Measurements from ENCODE around the gene NDRG4. TPM values are rescaled to one million over a fixed set of nuclear protein-coding genes. Genes with fewer than 3 reads are reported as not detected.

The NDRG4 gene
- total RNA-seq, 6 experiments from 2014 or later: 1.5 to 5.3 (median 3.6) TPM

DNA sequence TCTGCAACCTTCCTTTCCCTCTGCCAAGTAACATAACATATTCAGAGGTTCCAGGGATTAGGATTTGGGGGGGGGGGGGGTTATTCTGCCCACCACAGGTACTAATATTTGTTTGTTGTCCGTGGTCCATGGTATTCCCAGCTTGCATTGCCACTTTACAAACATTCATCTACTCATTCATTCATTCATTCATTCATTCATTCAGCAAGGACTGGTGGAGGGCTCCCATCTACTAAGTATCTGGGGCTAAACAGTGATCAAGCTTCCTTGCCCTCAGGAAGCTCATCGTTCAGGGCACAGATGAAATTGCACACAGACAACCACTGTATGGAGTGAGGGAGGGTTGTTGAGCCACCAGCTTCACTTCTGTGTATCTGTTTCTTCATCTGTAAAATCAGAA lies 45.8 kb upstream of the NDRG4 start:
- Mint-ChIP-seq H3K9me3 (no peaks in the 10 kb centered on the region), H3K36me3 (ENCODE audit: low read depth) (no peaks in the 10 kb centered on the region), H3K4me1 (ENCODE audit: low read depth) (peaks cover 15% of the 10 kb centered on the region), H3K27ac (no peak overlapping the region), H3K27me3 (ENCODE audit: insufficient read depth) (peaks cover 19% of the 10 kb centered on the region), H3K4me3 (no peak overlapping the region)
- TF ChIP-seq, protein P1, sequence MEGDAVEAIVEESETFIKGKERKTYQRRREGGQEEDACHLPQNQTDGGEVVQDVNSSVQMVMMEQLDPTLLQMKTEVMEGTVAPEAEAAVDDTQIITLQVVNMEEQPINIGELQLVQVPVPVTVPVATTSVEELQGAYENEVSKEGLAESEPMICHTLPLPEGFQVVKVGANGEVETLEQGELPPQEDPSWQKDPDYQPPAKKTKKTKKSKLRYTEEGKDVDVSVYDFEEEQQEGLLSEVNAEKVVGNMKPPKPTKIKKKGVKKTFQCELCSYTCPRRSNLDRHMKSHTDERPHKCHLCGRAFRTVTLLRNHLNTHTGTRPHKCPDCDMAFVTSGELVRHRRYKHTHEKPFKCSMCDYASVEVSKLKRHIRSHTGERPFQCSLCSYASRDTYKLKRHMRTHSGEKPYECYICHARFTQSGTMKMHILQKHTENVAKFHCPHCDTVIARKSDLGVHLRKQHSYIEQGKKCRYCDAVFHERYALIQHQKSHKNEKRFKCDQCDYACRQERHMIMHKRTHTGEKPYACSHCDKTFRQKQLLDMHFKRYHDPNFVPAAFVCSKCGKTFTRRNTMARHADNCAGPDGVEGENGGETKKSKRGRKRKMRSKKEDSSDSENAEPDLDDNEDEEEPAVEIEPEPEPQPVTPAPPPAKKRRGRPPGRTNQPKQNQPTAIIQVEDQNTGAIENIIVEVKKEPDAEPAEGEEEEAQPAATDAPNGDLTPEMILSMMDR (IDR thresholded peaks at IDR 0.05): no peak
- no peak for DNase-seq

DNA sequence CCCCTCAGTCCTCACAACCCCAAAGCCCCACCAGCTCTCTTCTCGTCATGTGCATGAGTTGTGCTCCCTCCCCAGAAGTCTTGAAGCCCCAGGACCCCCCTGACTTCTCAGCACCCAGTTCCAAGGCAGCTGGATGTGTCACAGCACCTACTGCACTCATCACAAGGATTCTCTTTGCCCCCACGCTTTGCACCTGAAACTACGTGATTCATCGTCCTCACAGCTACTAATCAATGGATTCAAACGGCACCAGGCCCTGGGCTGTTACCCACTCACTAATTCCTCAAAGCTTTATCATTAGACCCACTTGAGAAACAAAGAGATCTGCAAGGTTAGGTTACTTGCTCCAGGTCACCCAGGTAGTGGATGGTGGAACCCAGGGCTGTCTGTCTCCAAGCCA lies 45.1 kb upstream of the NDRG4 start:
- H3K4me3 Mint-ChIP-seq: no peak overlapping the region

DNA sequence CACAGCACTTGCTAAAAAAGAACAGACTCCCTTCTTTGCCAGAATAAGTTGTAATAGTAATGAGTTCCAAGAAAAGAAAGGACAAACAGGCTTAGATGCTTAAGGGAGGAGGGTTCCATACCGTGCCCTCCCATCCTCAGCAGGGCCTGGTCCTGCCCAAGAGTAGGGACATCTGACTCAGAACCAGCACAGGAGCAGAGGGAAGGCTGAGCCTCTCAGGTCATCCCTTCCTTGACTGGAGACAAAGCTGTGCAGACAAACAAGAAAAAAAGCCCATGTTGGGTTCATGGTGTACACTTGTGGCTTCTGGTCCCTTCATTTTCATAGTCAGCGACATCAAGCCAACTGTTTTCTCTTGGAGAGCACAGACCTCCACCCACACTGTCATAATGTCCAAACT lies 44.2 kb upstream of the NDRG4 start:
- H3K36me3 Mint-ChIP-seq (ENCODE audit: low read depth): no peaks in the 10 kb centered on the region
- TF ChIP-seq, protein P1 (IDR thresholded peaks at IDR 0.05): no peak
- no peaks in the 10 kb centered on the region for H3K9me3 Mint-ChIP-seq
- DNase-seq: no peak
- no peak overlapping the region for H3K4me3 Mint-ChIP-seq
- H3K27me3 Mint-ChIP-seq (ENCODE audit: insufficient read depth): peaks cover 13% of the 10 kb centered on the region
- peaks cover 20% of the 10 kb centered on the region for H3K4me1 Mint-ChIP-seq (ENCODE audit: low read depth)
- no peak overlapping the region for H3K27ac Mint-ChIP-seq

More for the DNA sequence above, 45.1 kb upstream of the NDRG4 start:
- peaks cover 14% of the 10 kb centered on the region for H3K27me3 Mint-ChIP-seq (ENCODE audit: insufficient read depth)
- peaks cover 20% of the 10 kb centered on the region for H3K4me1 Mint-ChIP-seq (ENCODE audit: low read depth)
- DNase-seq: no peak
- H3K36me3 Mint-ChIP-seq (ENCODE audit: low read depth): no peaks in the 10 kb centered on the region
- no peak overlapping the region for H3K27ac Mint-ChIP-seq
- TF ChIP-seq, protein P1 (IDR thresholded peaks at IDR 0.05): no peak
- no peaks in the 10 kb centered on the region for H3K9me3 Mint-ChIP-seq

DNA sequence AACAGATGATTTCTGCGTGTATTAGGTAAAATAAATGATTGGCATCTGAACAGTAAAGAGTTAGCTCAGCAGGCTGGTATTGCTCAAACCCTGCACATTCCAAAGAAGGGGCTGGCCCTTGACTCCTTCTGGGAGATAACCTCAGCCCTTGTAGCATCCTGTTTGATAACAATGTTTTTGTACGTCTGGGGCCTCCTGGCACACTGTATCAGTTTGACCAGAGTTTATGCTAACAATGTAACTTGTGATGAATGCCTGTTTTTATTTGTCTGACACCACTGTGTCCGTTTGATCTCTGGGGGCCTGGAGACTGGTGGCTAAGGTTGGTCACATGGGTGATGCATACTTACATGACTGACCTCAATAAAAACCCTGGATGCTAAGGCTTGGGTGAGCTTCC lies 43.8 kb upstream of the NDRG4 start:
- Mint-ChIP-seq H3K9me3 (no peaks in the 10 kb centered on the region), H3K27ac (no peak overlapping the region), H3K4me1 (ENCODE audit: low read depth) (peaks cover 20% of the 10 kb centered on the region), H3K4me3 (no peak overlapping the region), H3K27me3 (ENCODE audit: insufficient read depth) (peaks cover 13% of the 10 kb centered on the region), H3K36me3 (ENCODE audit: low read depth) (no peaks in the 10 kb centered on the region)
- TF ChIP-seq, protein P1 (IDR thresholded peaks at IDR 0.05): no peak
- DNase-seq: no peak

GRCh38 chr16:58458606-58459343 lies 41.2 kb upstream of the NDRG4 start:
- TF ChIP-seq, protein P1 (IDR thresholded peaks at IDR 0.05): no peak
- H3K36me3 Mint-ChIP-seq (ENCODE audit: low read depth): no peaks in the 10 kb centered on the region
- peaks cover 10% of the 10 kb centered on the region for H3K4me1 Mint-ChIP-seq (ENCODE audit: low read depth)
- DNase-seq: no peak
- H3K27ac Mint-ChIP-seq: no peak overlapping the region
- H3K4me3 Mint-ChIP-seq: no peak overlapping the region
- H3K27me3 Mint-ChIP-seq (ENCODE audit: insufficient read depth): peaks cover 28% of the 10 kb centered on the region
- H3K9me3 Mint-ChIP-seq: no peaks in the 10 kb centered on the region
